GM12873 (cell line): ENCODE measurements around the gene POM121L2.

Experiments used
- TF ChIP-seq, protein P1 (sequence below): IDR thresholded peaks from 2 replicates; pipeline ENCODE4 v1.5.1; 2012; ENCODE audit warnings: low read depth, mild to moderate bottlenecking, moderate library complexity, low read length, control low read depth; ENCODE audit not compliant: insufficient read depth; ENCODE audit errors: missing control alignments

Gene POM121L2

GRCh38 chr6:27327023-27327738 is 15.1 kb upstream of the POM121L2 start:
- TF ChIP-seq, protein P1, sequence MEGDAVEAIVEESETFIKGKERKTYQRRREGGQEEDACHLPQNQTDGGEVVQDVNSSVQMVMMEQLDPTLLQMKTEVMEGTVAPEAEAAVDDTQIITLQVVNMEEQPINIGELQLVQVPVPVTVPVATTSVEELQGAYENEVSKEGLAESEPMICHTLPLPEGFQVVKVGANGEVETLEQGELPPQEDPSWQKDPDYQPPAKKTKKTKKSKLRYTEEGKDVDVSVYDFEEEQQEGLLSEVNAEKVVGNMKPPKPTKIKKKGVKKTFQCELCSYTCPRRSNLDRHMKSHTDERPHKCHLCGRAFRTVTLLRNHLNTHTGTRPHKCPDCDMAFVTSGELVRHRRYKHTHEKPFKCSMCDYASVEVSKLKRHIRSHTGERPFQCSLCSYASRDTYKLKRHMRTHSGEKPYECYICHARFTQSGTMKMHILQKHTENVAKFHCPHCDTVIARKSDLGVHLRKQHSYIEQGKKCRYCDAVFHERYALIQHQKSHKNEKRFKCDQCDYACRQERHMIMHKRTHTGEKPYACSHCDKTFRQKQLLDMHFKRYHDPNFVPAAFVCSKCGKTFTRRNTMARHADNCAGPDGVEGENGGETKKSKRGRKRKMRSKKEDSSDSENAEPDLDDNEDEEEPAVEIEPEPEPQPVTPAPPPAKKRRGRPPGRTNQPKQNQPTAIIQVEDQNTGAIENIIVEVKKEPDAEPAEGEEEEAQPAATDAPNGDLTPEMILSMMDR: no peak

- TF ChIP-seq, protein P1: no peak
These were observed 9.8 kb upstream of the POM121L2 start for GRCh38 chr6:27321901-27322300.

GRCh38 chr6:27321370-27321769 is 9.3 kb upstream of the POM121L2 start:
- TF ChIP-seq, protein P1: no peak

DNA sequence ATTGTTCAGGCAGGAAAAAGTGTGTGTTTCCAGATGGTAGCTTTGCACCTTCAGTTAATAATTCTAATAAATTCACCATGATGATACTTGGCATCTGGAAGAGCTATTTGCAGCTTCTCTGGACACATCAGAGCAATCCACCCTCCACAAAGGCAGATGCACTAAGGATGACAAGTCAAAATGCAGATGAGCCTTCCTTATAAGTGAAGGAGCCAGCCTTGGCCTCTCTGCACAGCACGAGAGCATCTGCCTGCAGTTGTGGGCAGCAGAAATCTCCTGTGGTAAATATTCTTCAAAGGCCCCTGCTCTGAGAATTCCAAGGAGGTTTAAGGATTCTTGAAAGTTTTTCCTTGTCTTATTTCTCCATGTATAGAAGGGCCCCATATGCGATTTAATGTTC is 6.9 kb upstream of the POM121L2 start:
- TF ChIP-seq, protein P1: no peak

- TF ChIP-seq, protein P1: no peak
These were observed 2.0 kb upstream of the POM121L2 start for GRCh38 chr6:27314046-27314445.

- TF ChIP-seq, protein P1: no peak
These were observed 838 bp upstream of the POM121L2 start for GRCh38 chr6:27312950-27313271.

- TF ChIP-seq, protein P1: no peak
These were observed 297 bp downstream of the POM121L2 start for GRCh38 chr6:27311806-27312145.
